Endothelial cell of umbilical vein (primary cell): Measurements from ENCODE around the gene DOCK6. TPM values are rescaled to one million over a fixed set of nuclear protein-coding genes. Genes with fewer than 3 reads are reported as not detected.

Source experiments
- BruUV-seq: library from RNA; stranded (reverse); fragments of 400-500 nt; replicated peaks from 2 replicates; lab custom pipeline; 2021; lab: Mats Ljungman, UMichigan
- CTCF ChIA-PET: fragments of 300-600, 350-600 bp; sonication (Branson Sonifier 250); formaldehyde crosslinking; loops from one replicate; lab custom pipeline; 2021; ENCODE audit warnings: antibody characterized with exemption, inconsistent platforms; lab: Charles Lee
- POLR2A ChIA-PET: fragments of 300-600, 350-600 bp; sonication (Branson Sonifier 250); formaldehyde crosslinking; loops from one replicate; lab custom pipeline; 2021; ENCODE audit warnings: antibody characterized with exemption, inconsistent platforms; lab: Charles Lee
- DNase-seq: peaks from one replicate; pipeline ENCODE4 v3.0.0-alpha.2; 2011; ENCODE audit warnings: low read depth, low spot score
- FAIRE-seq: peaks from 2 replicates; lab custom pipeline; 2011; peaks lifted over from hg19 to GRCh38; lab: Jason Lieb, UNC
- H2AFZ ChIP-seq: 2 replicates; pipeline ENCODE4 v1.6.0; 2012; ENCODE audit warnings: low read depth, low read length, control low read depth, inconsistent platforms
- H3K27ac ChIP-seq: 2 replicates; pipeline ENCODE4 v1.5.1; 2011; ENCODE audit warnings: low read depth, mild to moderate bottlenecking, control low read depth, low read length, moderate library complexity; ENCODE audit not compliant: insufficient read depth
- H3K27me3 ChIP-seq, 2 experiments: 2 replicates each; pipeline versions ENCODE4 v1.6.0 to v1.6.1; 2011; ENCODE audit warnings: low read length in 2 of 2, mixed read lengths in 1 of 2; ENCODE audit not compliant: control insufficient read depth in 2 of 2, insufficient read depth in 2 of 2
- H3K36me3 ChIP-seq, 2 experiments: 2 replicates in 1 of 2; 3 replicates in 1 of 2; pipeline ENCODE4 v1.5.1; 2011; ENCODE audit warnings: low read length in 2 of 2, mild to moderate bottlenecking in 1 of 2, moderate library complexity in 1 of 2; ENCODE audit not compliant: control insufficient read depth in 2 of 2, insufficient read depth in 2 of 2; ENCODE audit errors: extremely low read depth in 1 of 2
- H3K4me1 ChIP-seq: 3 replicates; pipeline ENCODE4 v1.5.1; 2011; ENCODE audit warnings: mild to moderate bottlenecking, low read length; ENCODE audit not compliant: control insufficient read depth, insufficient read depth; ENCODE audit errors: extremely low read depth
- H3K4me2 ChIP-seq: 2 replicates; pipeline ENCODE4 v1.6.1; 2011; ENCODE audit warnings: low read length, control low read depth, mixed read lengths; ENCODE audit not compliant: insufficient read depth
- H3K4me3 ChIP-seq, 3 experiments: fragments of 200-600 bp in 1 of 3; sonication (generic), shearing (Covaris generic) in 1 of 3; replicated peaks in 1 of 3; 2 replicates each; pipeline ENCODE4 v1.5.1; 2011 to 2016; ENCODE audit warnings: control low read depth in 3 of 3, low read length in 3 of 3, mild to moderate bottlenecking in 2 of 3, inconsistent platforms in 1 of 3, low read depth in 1 of 3, moderate library complexity in 1 of 3; ENCODE audit not compliant: insufficient read depth in 1 of 3
- H3K79me2 ChIP-seq: 2 replicates; pipeline ENCODE4 v1.6.0; 2012; ENCODE audit warnings: low read length, inconsistent platforms; ENCODE audit not compliant: control insufficient read depth, insufficient read depth
- H3K9ac ChIP-seq: replicated peaks from 2 replicates; pipeline ENCODE3; 2011; ENCODE audit warnings: low read length, control low read depth; ENCODE audit not compliant: insufficient read depth; ENCODE audit errors: extremely low read depth
- H3K9me1 ChIP-seq: replicated peaks from 3 replicates; pipeline ENCODE4 v1.6.0; 2011; ENCODE audit warnings: mild to moderate bottlenecking, low read length; ENCODE audit not compliant: control insufficient read depth, insufficient read depth; ENCODE audit errors: extremely low read depth
- H3K9me3 ChIP-seq: replicated peaks from 2 replicates; pipeline ENCODE4 v1.5.1; 2012; ENCODE audit warnings: low read length, inconsistent platforms; ENCODE audit not compliant: control insufficient read depth, insufficient read depth
- H4K20me1 ChIP-seq: replicated peaks from 2 replicates; pipeline ENCODE3; 2011; ENCODE audit warnings: mild to moderate bottlenecking, low read length; ENCODE audit not compliant: control insufficient read depth, insufficient read depth; ENCODE audit errors: extremely low read depth
- EZH2 ChIP-seq: IDR thresholded peaks from 2 replicates; pipeline ENCODE4 v1.6.1; 2012; ENCODE audit warnings: borderline replicate concordance, low read depth, mild to moderate bottlenecking, moderate library complexity, low read length, inconsistent platforms; ENCODE audit not compliant: severe bottlenecking
- FOS ChIP-seq: IDR thresholded peaks from 2 replicates; pipeline ENCODE4 v1.6.1; 2011; ENCODE audit warnings: mild to moderate bottlenecking, low read length, moderate library complexity, borderline replicate concordance; ENCODE audit not compliant: insufficient read depth
- GATA2 ChIP-seq: IDR thresholded peaks from 2 replicates; pipeline ENCODE4 v1.7.0; 2011; ENCODE audit warnings: low read depth, mild to moderate bottlenecking, moderate library complexity, mixed read lengths, low read length; ENCODE audit not compliant: insufficient read length, insufficient read depth
- JUN ChIP-seq: IDR thresholded peaks from 2 replicates; pipeline ENCODE4 v1.6.1; 2011; ENCODE audit warnings: borderline replicate concordance, low read depth; ENCODE audit not compliant: insufficient read length, insufficient read depth
- MYC ChIP-seq: IDR thresholded peaks from one replicate; pipeline ENCODE4 v1.6.1; 2011; ENCODE audit warnings: mild to moderate bottlenecking, low read depth, low read length
- POLR2A ChIP-seq: IDR thresholded peaks from 2 replicates; pipeline ENCODE4 v1.6.1; 2012; ENCODE audit warnings: low read depth, mild to moderate bottlenecking, control low read depth, low read length
- POLR2AphosphoS5 ChIP-seq: IDR thresholded peaks from 2 replicates; pipeline ENCODE4 v1.6.1; 2012; ENCODE audit warnings: low read depth, mild to moderate bottlenecking, control low read depth, low read length, moderate library complexity; ENCODE audit not compliant: insufficient read depth
- dilution Hi-C: fragments of 300-500 bp; cut with MboI; formaldehyde crosslinking; loops from one replicate; pipeline ENCODE4 v1.15.0; 2019; ENCODE audit warnings: low sequenced_read_pairs; ENCODE audit not compliant: extremely low pct_ligation_motif_present
- intact Hi-C: fragments of 100-400 bp; cut with micrococcal nuclease; formaldehyde crosslinking; loops from one replicate; pipeline ENCODE4 v1.10.0; 2022
- polyA plus RNA-seq, 4 experiments: library from polyadenylated mRNA; depleted of rRNA in 3 of 4; stranded (reverse) in 3 of 4; unstranded in 1 of 4; fragments of >200 nt; gene quantifications; 2 replicates each; pipeline versions ENCODE4 v1.2.1 to v1.2.3, GENCODE V29; 2011 to 2012; ENCODE audit warnings: missing spikeins in 1 of 4
- total RNA-seq: library from RNA; stranded (reverse); gene quantifications from 2 replicates; pipeline ENCODE4 v1.2.3, GENCODE V29; 2021
- TF ChIP-seq, protein P1 (sequence below), 2 donors: IDR thresholded peaks; 1 replicate in 1 of 2; 2 replicates in 1 of 2; pipeline ENCODE4 v1.5.1; 2011; ENCODE audit warnings: low read length in 2 of 2, mild to moderate bottlenecking in 2 of 2, moderate library complexity in 2 of 2, control low read depth in 1 of 2, inconsistent platforms in 1 of 2, low read depth in 1 of 2; ENCODE audit not compliant: insufficient read depth in 1 of 2; ENCODE audit errors: extremely low read depth in 1 of 2
- TF ChIP-seq, protein P2 (sequence below): IDR thresholded peaks from 2 replicates; pipeline ENCODE4 v1.6.1; 2011; ENCODE audit not compliant: insufficient read depth, insufficient read length

The DOCK6 gene
- total and polyA plus RNA-seq, 2 donors (not counting 3 experiments of a cell fraction or from before 2014, with no cell fraction given): 126 to 334 TPM

DNA sequence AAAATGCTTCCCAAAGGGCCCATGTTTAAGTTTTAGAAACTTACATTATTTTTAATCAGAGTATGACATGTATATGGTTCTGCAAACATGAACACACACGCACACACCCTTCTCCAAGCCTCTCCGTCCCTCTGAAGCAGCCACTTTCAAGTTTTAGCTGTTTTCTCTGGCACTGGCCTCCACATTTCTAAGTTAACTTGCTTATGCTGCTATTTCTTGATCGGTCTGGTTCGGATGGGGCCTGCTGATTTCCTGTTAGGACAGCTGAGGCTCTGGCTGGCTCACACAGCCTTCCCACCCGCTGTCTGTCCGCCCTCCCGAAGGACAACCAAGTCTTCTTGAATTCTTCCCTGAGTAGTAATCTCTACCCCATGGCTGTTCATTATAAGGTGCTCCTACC, 111.1 kb downstream of the DOCK6 start:
- DNase-seq (no peak), FAIRE-seq (no peak)
- ChIA-PET POLR2A (no interaction called here), CTCF (interaction anchor here (2.6 kb wide), 1 partner anchor 8 kb away, joined by 13 read pairs; no protein-coding TSS in a partner anchor)
- Histone ChIP-seq H3K27me3 (no peaks in the 10 kb centered on the region), H3K9me1 (no peaks in the 10 kb centered on the region), H3K9ac (no peak overlapping the region), H3K9me3 (no peaks in the 10 kb centered on the region), H3K4me2 (no peak overlapping the region), H4K20me1 (no peaks in the 10 kb centered on the region), H3K4me3 (no peak overlapping the region), H3K79me2 (peaks cover 46% of the 10 kb centered on the region), H2AFZ (no peak overlapping the region), H3K4me1 (peaks cover 22% of the 10 kb centered on the region), H3K36me3 (no peaks in the 10 kb centered on the region), H3K27ac (no peak overlapping the region)
- TF ChIP-seq EZH2 (no peak), GATA2 (no peak), POLR2A (no peak), JUN (no peak), POLR2AphosphoS5 (no peak), MYC (no peak), FOS (no peak)
- TF ChIP-seq, protein P1, sequence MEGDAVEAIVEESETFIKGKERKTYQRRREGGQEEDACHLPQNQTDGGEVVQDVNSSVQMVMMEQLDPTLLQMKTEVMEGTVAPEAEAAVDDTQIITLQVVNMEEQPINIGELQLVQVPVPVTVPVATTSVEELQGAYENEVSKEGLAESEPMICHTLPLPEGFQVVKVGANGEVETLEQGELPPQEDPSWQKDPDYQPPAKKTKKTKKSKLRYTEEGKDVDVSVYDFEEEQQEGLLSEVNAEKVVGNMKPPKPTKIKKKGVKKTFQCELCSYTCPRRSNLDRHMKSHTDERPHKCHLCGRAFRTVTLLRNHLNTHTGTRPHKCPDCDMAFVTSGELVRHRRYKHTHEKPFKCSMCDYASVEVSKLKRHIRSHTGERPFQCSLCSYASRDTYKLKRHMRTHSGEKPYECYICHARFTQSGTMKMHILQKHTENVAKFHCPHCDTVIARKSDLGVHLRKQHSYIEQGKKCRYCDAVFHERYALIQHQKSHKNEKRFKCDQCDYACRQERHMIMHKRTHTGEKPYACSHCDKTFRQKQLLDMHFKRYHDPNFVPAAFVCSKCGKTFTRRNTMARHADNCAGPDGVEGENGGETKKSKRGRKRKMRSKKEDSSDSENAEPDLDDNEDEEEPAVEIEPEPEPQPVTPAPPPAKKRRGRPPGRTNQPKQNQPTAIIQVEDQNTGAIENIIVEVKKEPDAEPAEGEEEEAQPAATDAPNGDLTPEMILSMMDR (IDR thresholded peaks at IDR 0.05; ENCODE audit: extremely low read depth in 1 of 2, insufficient read depth in 1 of 2, low read depth in 1 of 2, low read length in 2 of 2): no peak
- TF ChIP-seq, protein P2, sequence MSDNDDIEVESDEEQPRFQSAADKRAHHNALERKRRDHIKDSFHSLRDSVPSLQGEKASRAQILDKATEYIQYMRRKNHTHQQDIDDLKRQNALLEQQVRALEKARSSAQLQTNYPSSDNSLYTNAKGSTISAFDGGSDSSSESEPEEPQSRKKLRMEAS: no peak
- intact Hi-C loops: no loop called here
- dilution Hi-C loops: no loop called here
- BruUV-seq: no TSS peak

Other genes starting within 250 kb of the DOCK6 start
- gene LDLR, start 173.1 kb downstream of the DOCK6 start, total RNA-seq: 174 and 175 TPM in 2 replicates
- 142 and 144 TPM in 2 replicates for gene LDLR, start 173.1 kb downstream of the DOCK6 start, polyA plus RNA-seq
- 68.5 and 70.0 TPM in 2 replicates for gene SPC24, start 106.7 kb downstream of the DOCK6 start, total RNA-seq
- gene SPC24, start 106.7 kb downstream of the DOCK6 start, polyA plus RNA-seq: 17.2 and 19.8 TPM in 2 replicates
- gene KANK2, start 65.0 kb downstream of the DOCK6 start, total RNA-seq: 77.9 and 78.0 TPM in 2 replicates
- 41.7 and 48.1 TPM in 2 replicates for gene KANK2, start 65.0 kb downstream of the DOCK6 start, polyA plus RNA-seq
- gene ANGPTL8, start 22.9 kb downstream of the DOCK6 start, total RNA-seq: not detected in 2 replicates
- gene ANGPTL8, start 22.9 kb downstream of the DOCK6 start, polyA plus RNA-seq: not detected in 2 replicates
- not detected in 2 replicates for gene TSPAN16, start 33.6 kb upstream of the DOCK6 start, total RNA-seq
- not detected in 2 replicates for gene TSPAN16, start 33.6 kb upstream of the DOCK6 start, polyA plus RNA-seq
- gene RAB3D, start 77.1 kb upstream of the DOCK6 start, total RNA-seq: 41.1 and 48.2 TPM in 2 replicates
- gene RAB3D, start 77.1 kb upstream of the DOCK6 start, polyA plus RNA-seq: 34.1 and 35.4 TPM in 2 replicates
- gene TMEM205, start 83.7 kb upstream of the DOCK6 start, total RNA-seq: 57.3 and 58.9 TPM in 2 replicates
- 345 and 364 TPM in 2 replicates for gene TMEM205, start 83.7 kb upstream of the DOCK6 start, polyA plus RNA-seq
- 30.3 and 31.6 TPM in 2 replicates for gene CCDC159, start 84.0 kb upstream of the DOCK6 start, total RNA-seq
- 28.2 and 30.0 TPM in 2 replicates for gene CCDC159, start 84.0 kb upstream of the DOCK6 start, polyA plus RNA-seq
- 22.8 and 23.7 TPM in 2 replicates for gene PLPPR2, start 92.9 kb upstream of the DOCK6 start, total RNA-seq
- gene PLPPR2, start 92.9 kb upstream of the DOCK6 start, polyA plus RNA-seq: 28.7 and 34.5 TPM in 2 replicates
- 2.7 and 3.7 TPM in 2 replicates for gene SWSAP1, start 112.1 kb upstream of the DOCK6 start, total RNA-seq
- gene SWSAP1, start 112.1 kb upstream of the DOCK6 start, polyA plus RNA-seq: 4.4 and 4.8 TPM in 2 replicates
- gene EPOR, start 121.8 kb upstream of the DOCK6 start, total RNA-seq: 11.4 and 12.6 TPM in 2 replicates
- 17.3 and 23.5 TPM in 2 replicates for gene EPOR, start 121.8 kb upstream of the DOCK6 start, polyA plus RNA-seq
- gene RGL3, start 156.8 kb upstream of the DOCK6 start, total RNA-seq: 1.7 and 5.2 TPM in 2 replicates
- gene RGL3, start 156.8 kb upstream of the DOCK6 start, polyA plus RNA-seq: 0.23 and 0.56 TPM in 2 replicates
- 0.97 TPM in 1 of 2 replicates, not detected in the other for gene ODAD3, start 172.6 kb upstream of the DOCK6 start, total RNA-seq
- gene ODAD3, start 172.6 kb upstream of the DOCK6 start, polyA plus RNA-seq: 0.05 and 0.14 TPM in 2 replicates
- 387 and 425 TPM in 2 replicates for gene PRKCSH, start 173.1 kb upstream of the DOCK6 start, total RNA-seq
- gene PRKCSH, start 173.1 kb upstream of the DOCK6 start, polyA plus RNA-seq: 215 and 267 TPM in 2 replicates
- gene ELAVL3, start 218.5 kb upstream of the DOCK6 start, total RNA-seq: 0.07 TPM in 1 of 2 replicates, not detected in the other
- not detected in 2 replicates for gene ELAVL3, start 218.5 kb upstream of the DOCK6 start, polyA plus RNA-seq
- 7.0 and 9.8 TPM in 2 replicates for gene ZNF653, start 243.3 kb upstream of the DOCK6 start, total RNA-seq
- 7.1 and 8.7 TPM in 2 replicates for gene ZNF653, start 243.3 kb upstream of the DOCK6 start, polyA plus RNA-seq